Uterus (tissue), 2 donors: ENCODE measurements around the gene NEDD4L.
"Not testable (repeated sequence)": the region's sequence is repeated elsewhere in the genome, so short reads cannot be mapped to it uniquely, and the experiment has no call there.

Experiments
- POLR2A ChIP-seq, 2 donors: fragments of 450-650 bp; IDR thresholded peaks; one replicate each; pipeline ENCODE4 v1.6.1; 2016; ENCODE audit warnings: antibody characterized with exemption in 2 of 2, mild to moderate bottlenecking in 1 of 2, moderate library complexity in 1 of 2
- TF ChIP-seq, protein P1 (sequence below), 4 experiments: fragments of 200-600 bp in 2 of 4; fragments of 450-650 bp in 2 of 4; sonication (generic) in 2 of 4; IDR thresholded peaks; one replicate each; pipeline ENCODE4 v1.5.1; 2016 to 2019; ENCODE audit warnings: antibody characterized with exemption in 4 of 4, mild to moderate bottlenecking in 2 of 4, moderate library complexity in 1 of 4

GRCh38 chr18:58380113-58380512, 336.1 kb downstream of the NEDD4L start:
- TF ChIP-seq, protein P1, sequence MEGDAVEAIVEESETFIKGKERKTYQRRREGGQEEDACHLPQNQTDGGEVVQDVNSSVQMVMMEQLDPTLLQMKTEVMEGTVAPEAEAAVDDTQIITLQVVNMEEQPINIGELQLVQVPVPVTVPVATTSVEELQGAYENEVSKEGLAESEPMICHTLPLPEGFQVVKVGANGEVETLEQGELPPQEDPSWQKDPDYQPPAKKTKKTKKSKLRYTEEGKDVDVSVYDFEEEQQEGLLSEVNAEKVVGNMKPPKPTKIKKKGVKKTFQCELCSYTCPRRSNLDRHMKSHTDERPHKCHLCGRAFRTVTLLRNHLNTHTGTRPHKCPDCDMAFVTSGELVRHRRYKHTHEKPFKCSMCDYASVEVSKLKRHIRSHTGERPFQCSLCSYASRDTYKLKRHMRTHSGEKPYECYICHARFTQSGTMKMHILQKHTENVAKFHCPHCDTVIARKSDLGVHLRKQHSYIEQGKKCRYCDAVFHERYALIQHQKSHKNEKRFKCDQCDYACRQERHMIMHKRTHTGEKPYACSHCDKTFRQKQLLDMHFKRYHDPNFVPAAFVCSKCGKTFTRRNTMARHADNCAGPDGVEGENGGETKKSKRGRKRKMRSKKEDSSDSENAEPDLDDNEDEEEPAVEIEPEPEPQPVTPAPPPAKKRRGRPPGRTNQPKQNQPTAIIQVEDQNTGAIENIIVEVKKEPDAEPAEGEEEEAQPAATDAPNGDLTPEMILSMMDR (IDR thresholded peaks at IDR 0.05), result not testable (repeated sequence)
- not testable (repeated sequence) for TF ChIP-seq POLR2A (IDR thresholded peaks at IDR 0.05)
